Caco-2 (cell line): Measurements from ENCODE around the gene ZNF418. TPM values are rescaled to one million over a fixed set of nuclear protein-coding genes. Genes with fewer than 3 reads are reported as not detected.
"Not testable (repeated sequence)": the region's sequence is repeated elsewhere in the genome, so short reads cannot be mapped to it uniquely, and the experiment has no call there.

Source experiments
- BruUV-seq: library from RNA; stranded (reverse); fragments of 400-500 nt; replicated peaks from 2 replicates; lab custom pipeline; 2021; lab: Mats Ljungman, UMichigan
- CTCF ChIA-PET: fragments of 300-600 bp; sonication (Branson Sonifier 250); formaldehyde crosslinking; loops from one replicate; lab custom pipeline; 2022; ENCODE audit warnings: antibody characterized with exemption; lab: Charles Lee
- POLR2A ChIA-PET: fragments of 300-600 bp; sonication (Branson Sonifier 250); formaldehyde crosslinking; loops from one replicate; lab custom pipeline; 2022; ENCODE audit warnings: antibody characterized with exemption; lab: Charles Lee
- DNase-seq, 2 experiments: peaks; one replicate each; pipeline versions ENCODE4 v3.0.0 to v3.0.0-alpha.2; 2020 to 2022
- H3K27me3 ChIP-seq: replicated peaks from 2 replicates; pipeline ENCODE4 v1.6.0; 2011; ENCODE audit warnings: low read length; ENCODE audit not compliant: control insufficient read depth, insufficient read depth
- H3K36me3 ChIP-seq: 2 replicates; pipeline ENCODE4 v1.5.1; 2011; ENCODE audit warnings: low read length; ENCODE audit not compliant: control insufficient read depth, insufficient read depth
- H3K4me1 ChIP-seq: fragments of 250-450 bp; sonication (Bioruptor Pico); 2 replicates; pipeline ENCODE4 v1.5.1; 2020; ENCODE audit warnings: mild to moderate bottlenecking
- H3K4me3 ChIP-seq: 2 replicates; pipeline ENCODE4 v1.5.1; 2011; ENCODE audit warnings: low read depth, mild to moderate bottlenecking, control low read depth, low read length
- H3K9me3 ChIP-seq: fragments of 250-450 bp; sonication (Bioruptor Pico); 2 replicates; pipeline ENCODE4 v1.5.1; 2020; ENCODE audit warnings: mild to moderate bottlenecking, moderate library complexity
- H3K27ac Mint-ChIP-seq: one replicate; pipeline ENCODE4 v1.8.0; 2022; ENCODE audit warnings: mixed read lengths; ENCODE audit not compliant: unreplicated experiment
- H3K27me3 Mint-ChIP-seq: one replicate; pipeline ENCODE4 v1.8.0; 2022; ENCODE audit warnings: mixed read lengths; ENCODE audit not compliant: insufficient read depth, unreplicated experiment
- H3K36me3 Mint-ChIP-seq: one replicate; pipeline ENCODE4 v1.8.0; 2022; ENCODE audit warnings: mild to moderate bottlenecking, mixed read lengths; ENCODE audit not compliant: insufficient read depth, unreplicated experiment
- H3K4me1 Mint-ChIP-seq: one replicate; pipeline ENCODE4 v1.8.0; 2022; ENCODE audit warnings: low read depth, mixed read lengths; ENCODE audit not compliant: unreplicated experiment
- H3K4me3 Mint-ChIP-seq: one replicate; pipeline ENCODE4 v1.8.0; 2022; ENCODE audit warnings: mild to moderate bottlenecking, moderate library complexity, mixed read lengths; ENCODE audit not compliant: unreplicated experiment
- H3K9me3 Mint-ChIP-seq: one replicate; pipeline ENCODE4 v1.8.0; 2022; ENCODE audit warnings: mixed read lengths; ENCODE audit not compliant: unreplicated experiment
- CTCF ChIP-seq, 2 experiments: fragments of 200-600 bp in 1 of 2; IDR thresholded peaks; 1 replicate in 1 of 2; 2 replicates in 1 of 2; pipeline versions ENCODE4 v1.5.1 to v1.8.0; 2011 to 2022; ENCODE audit warnings: antibody characterized with exemption in 1 of 2, control low read depth in 1 of 2, inconsistent platforms in 1 of 2, low read depth in 1 of 2, low read length in 1 of 2, mild to moderate bottlenecking in 1 of 2, moderate library complexity in 1 of 2; ENCODE audit not compliant: insufficient read depth in 1 of 2, severe bottlenecking in 1 of 2, unreplicated experiment in 1 of 2
- intact Hi-C: fragments of 100-400 bp; cut with micrococcal nuclease; formaldehyde crosslinking; loops from one replicate; pipeline ENCODE4 v1.10.0; 2022; ENCODE audit not compliant: unreplicated experiment
- total RNA-seq: library from RNA; stranded (reverse); gene quantifications from 2 replicates; pipeline ENCODE4 v1.2.3, GENCODE V29; 2022

Gene ZNF418
- total RNA-seq, 1 experiment from 2014 or later = 0.50 TPM

GRCh38 chr19:57886046-57886445 lies 49.2 kb downstream of the ZNF418 start:
- Histone ChIP-seq H3K27me3 (no peaks in the 10 kb centered on the region), H3K36me3 (no peaks in the 10 kb centered on the region; the same call in 1 of the 2 replicates), H3K4me3 (no peak overlapping the region), H3K4me1 (peaks cover 13% of the 10 kb centered on the region), H3K9me3 (peaks cover 31% of the 10 kb centered on the region)
- peaks cover 33% of the 10 kb centered on the region for H3K9me3 Mint-ChIP-seq
- CTCF ChIA-PET = interaction anchor here (0.6 kb wide), 1 partner anchor 480 kb away, joined by 3 read pairs; no protein-coding TSS in a partner anchor
- no TSS peak for BruUV-seq
- DNase-seq = no peak
- H3K36me3 Mint-ChIP-seq = peaks cover 35% of the 10 kb centered on the region
- no peaks in the 10 kb centered on the region for H3K27me3 Mint-ChIP-seq
- intact Hi-C loops = no loop called here
- H3K27ac Mint-ChIP-seq = no peak overlapping the region
- no peak overlapping the region for H3K4me3 Mint-ChIP-seq
- no peak for TF ChIP-seq CTCF (IDR thresholded peaks at IDR 0.05; ENCODE audit: insufficient read depth in 1 of 2, low read depth in 1 of 2, low read length in 1 of 2, severe bottlenecking in 1 of 2, unreplicated experiment in 1 of 2)
- POLR2A ChIA-PET = no interaction called here
- no peaks in the 10 kb centered on the region for H3K4me1 Mint-ChIP-seq

- POLR2A ChIA-PET, BruUV-seq, H3K36me3 ChIP-seq, intact Hi-C loops, H3K27me3 ChIP-seq, H3K4me1 ChIP-seq, H3K27me3 Mint-ChIP-seq, H3K4me3 ChIP-seq, CTCF ChIA-PET, DNase-seq, H3K4me3 Mint-ChIP-seq, H3K4me1 Mint-ChIP-seq: not testable (repeated sequence)
- peaks cover 40% of the 10 kb centered on the region for H3K9me3 Mint-ChIP-seq
- H3K36me3 Mint-ChIP-seq = peaks cover 91% of the 10 kb centered on the region
- peak overlapping the region; percentile 82 for H3K27ac Mint-ChIP-seq
- peaks cover 38% of the 10 kb centered on the region for H3K9me3 ChIP-seq
These were observed 61.1 kb downstream of the ZNF418 start for GRCh38 chr19:57873883-57874799.

- Mint-ChIP-seq H3K4me1 (no peaks in the 10 kb centered on the region), H3K9me3 (peaks cover 40% of the 10 kb centered on the region), H3K36me3 (peaks cover 99% of the 10 kb centered on the region), H3K4me3 (no peak overlapping the region), H3K27ac (no peak overlapping the region), H3K27me3 (no peaks in the 10 kb centered on the region)
- peaks cover 48% of the 10 kb centered on the region for H3K9me3 ChIP-seq
- TF ChIP-seq CTCF (IDR thresholded peaks at IDR 0.05; ENCODE audit: insufficient read depth in 1 of 2, low read depth in 1 of 2, low read length in 1 of 2, severe bottlenecking in 1 of 2, unreplicated experiment in 1 of 2) = no peak
- H3K4me1 ChIP-seq = no peaks in the 10 kb centered on the region
- intact Hi-C loops = no loop called here
- no TSS peak for BruUV-seq
- no peak overlapping the region for H3K4me3 ChIP-seq
- no peak for DNase-seq
- H3K27me3 ChIP-seq = no peaks in the 10 kb centered on the region
- H3K36me3 ChIP-seq = peaks cover 4% of the 10 kb centered on the region
- CTCF ChIA-PET = no interaction called here
- POLR2A ChIA-PET = no interaction called here
These were observed 62.8 kb downstream of the ZNF418 start for GRCh38 chr19:57872450-57872849.

Other genes with a start within 250 kb of the ZNF418 start
- not detected in 2 replicates for gene ZNF154, start 226.2 kb downstream of the ZNF418 start, total RNA-seq
- not detected in 2 replicates for gene ZNF671, start 207.8 kb downstream of the ZNF418 start, total RNA-seq
- gene ZNF776, start 188.6 kb downstream of the ZNF418 start, total RNA-seq = 15.6 and 16.0 TPM in 2 replicates
- 6.2 and 9.1 TPM in 2 replicates for gene ZNF586, start 165.7 kb downstream of the ZNF418 start, total RNA-seq
- 38.6 and 48.2 TPM in 2 replicates for gene ZNF552, start 120.5 kb downstream of the ZNF418 start, total RNA-seq
- gene ZNF587B, start 105.1 kb downstream of the ZNF418 start, total RNA-seq = 32.5 and 35.4 TPM in 2 replicates
- 70.5 and 78.0 TPM in 2 replicates for gene ZNF587, start 85.5 kb downstream of the ZNF418 start, total RNA-seq
- gene ZNF814, start 46.4 kb downstream of the ZNF418 start, total RNA-seq = 8.3 and 9.4 TPM in 2 replicates
- 16.6 and 19.2 TPM in 2 replicates for gene ZNF417, start 18.8 kb downstream of the ZNF418 start, total RNA-seq
- gene ZNF256, start 12.3 kb upstream of the ZNF418 start, total RNA-seq = 1.5 and 1.9 TPM in 2 replicates
- gene C19orf18, start 39.1 kb upstream of the ZNF418 start, total RNA-seq = 0.45 TPM in 1 of 2 replicates, not detected in the other
- gene ZNF606, start 67.4 kb upstream of the ZNF418 start, total RNA-seq = 13.0 and 13.9 TPM in 2 replicates
- gene ZSCAN1, start 98.6 kb upstream of the ZNF418 start, total RNA-seq = not detected in 2 replicates
- not detected in 2 replicates for gene ZNF135, start 123.9 kb upstream of the ZNF418 start, total RNA-seq
- not detected in 2 replicates for gene ZSCAN18, start 162.8 kb upstream of the ZNF418 start, total RNA-seq
- 4.4 and 5.4 TPM in 2 replicates for gene ZNF329, start 215.4 kb upstream of the ZNF418 start, total RNA-seq
- 19.9 and 21.6 TPM in 2 replicates for gene ZNF274, start 247.7 kb upstream of the ZNF418 start, total RNA-seq